D721Med (cell line): ENCODE data around the gene WLS.

ENCODE experiments used
- DNase-seq: peaks from one replicate; pipeline ENCODE4 v3.0.0; 2011; ENCODE audit warnings: low spot score; ENCODE audit not compliant: insufficient read length
- FAIRE-seq: peaks from 2 replicates; lab custom pipeline; 2011; peaks lifted over from hg19 to GRCh38; lab: Jason Lieb, UNC
- TF ChIP-seq, protein P1 (sequence below): IDR thresholded peaks from 2 replicates; pipeline ENCODE4 v1.5.1; 2012; ENCODE audit warnings: mild to moderate bottlenecking, control low read depth; ENCODE audit not compliant: insufficient read depth; ENCODE audit errors: missing control alignments

WLS gene

DNA sequence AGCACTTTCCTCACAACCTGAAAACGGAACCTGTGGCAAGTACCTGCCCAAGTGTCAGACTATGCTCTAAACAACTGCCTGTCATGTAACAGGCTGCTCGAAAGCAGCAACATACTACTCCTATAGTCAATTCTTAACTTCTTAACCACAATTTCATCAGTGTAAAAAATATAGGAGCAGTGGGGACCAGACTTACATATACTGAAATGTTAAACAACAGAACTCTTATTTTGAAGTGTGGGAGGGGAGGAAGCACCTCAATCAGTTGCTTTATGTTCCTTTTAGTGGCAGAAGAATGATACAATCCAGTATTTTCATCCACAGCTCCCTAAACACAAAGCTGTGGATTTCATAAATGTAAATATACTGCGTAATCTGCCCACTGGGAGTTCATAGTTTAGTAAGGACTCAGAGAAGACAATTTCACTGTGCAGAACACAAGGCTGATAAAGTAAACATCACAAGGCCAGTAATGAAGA lies 44.2 kb downstream of the WLS start:
- FAIRE-seq (no peak), DNase-seq (no peak)
- TF ChIP-seq, protein P1, sequence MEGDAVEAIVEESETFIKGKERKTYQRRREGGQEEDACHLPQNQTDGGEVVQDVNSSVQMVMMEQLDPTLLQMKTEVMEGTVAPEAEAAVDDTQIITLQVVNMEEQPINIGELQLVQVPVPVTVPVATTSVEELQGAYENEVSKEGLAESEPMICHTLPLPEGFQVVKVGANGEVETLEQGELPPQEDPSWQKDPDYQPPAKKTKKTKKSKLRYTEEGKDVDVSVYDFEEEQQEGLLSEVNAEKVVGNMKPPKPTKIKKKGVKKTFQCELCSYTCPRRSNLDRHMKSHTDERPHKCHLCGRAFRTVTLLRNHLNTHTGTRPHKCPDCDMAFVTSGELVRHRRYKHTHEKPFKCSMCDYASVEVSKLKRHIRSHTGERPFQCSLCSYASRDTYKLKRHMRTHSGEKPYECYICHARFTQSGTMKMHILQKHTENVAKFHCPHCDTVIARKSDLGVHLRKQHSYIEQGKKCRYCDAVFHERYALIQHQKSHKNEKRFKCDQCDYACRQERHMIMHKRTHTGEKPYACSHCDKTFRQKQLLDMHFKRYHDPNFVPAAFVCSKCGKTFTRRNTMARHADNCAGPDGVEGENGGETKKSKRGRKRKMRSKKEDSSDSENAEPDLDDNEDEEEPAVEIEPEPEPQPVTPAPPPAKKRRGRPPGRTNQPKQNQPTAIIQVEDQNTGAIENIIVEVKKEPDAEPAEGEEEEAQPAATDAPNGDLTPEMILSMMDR, result no peak

DNA sequence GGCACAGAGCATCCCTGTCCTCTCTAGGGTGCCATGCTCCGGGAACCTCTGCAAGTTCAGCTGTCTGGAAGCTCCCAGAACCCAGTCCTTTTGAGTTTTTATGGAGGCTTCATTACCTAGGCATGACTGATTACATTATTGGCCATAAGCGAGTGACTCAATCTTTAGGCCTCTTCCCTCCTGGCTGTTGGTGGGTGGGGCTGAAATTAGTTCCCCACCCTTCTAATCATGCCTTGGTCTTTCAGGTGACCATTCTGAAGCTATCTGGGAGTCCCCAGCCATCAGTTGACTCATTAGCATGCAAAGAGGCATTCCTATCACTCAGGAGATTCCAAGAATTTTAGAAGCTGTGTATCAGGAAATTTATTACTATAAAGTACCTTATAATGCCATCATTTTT lies 46.6 kb downstream of the WLS start:
- DNase-seq, result no peak
- no peak for FAIRE-seq
- TF ChIP-seq, protein P1, result no peak

DNA sequence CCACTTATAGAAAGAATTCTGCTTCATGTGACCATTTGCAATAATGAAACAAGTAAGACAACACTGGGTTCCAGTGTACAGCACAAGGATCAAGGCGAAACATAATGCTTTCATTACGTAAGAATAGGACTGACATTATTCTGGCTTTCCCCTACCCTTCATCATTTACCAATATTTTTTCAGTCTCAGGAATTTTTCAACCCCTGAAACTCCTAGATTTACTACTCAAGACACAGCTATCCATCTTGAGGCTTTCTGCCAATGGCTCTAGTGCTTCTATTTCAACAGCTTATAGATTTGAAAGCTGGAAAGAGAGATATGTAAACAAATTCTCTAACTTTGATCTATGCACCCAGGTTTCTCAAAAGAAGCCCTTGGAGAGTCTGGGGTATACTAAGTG lies 48.4 kb downstream of the WLS start:
- DNase-seq (no peak), FAIRE-seq (no peak)
- TF ChIP-seq, protein P1, result no peak

DNA sequence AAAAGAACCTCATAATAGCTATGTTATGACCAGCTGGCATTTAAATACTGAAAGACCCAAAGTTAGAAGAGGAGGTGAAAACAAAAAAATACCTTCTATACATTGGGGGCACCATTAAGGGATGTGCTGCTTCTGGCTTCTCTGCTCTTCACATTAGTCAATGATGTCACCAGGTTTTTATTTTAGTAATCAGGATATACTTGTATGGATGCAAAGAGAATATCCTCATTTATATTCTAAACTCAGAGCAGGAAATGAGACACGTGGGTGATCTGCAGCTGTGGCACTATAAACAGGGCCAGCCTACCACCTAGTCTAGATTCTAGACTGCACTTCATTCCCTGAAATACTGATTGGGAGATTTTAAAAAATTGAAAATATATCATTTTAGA lies 51.2 kb downstream of the WLS start:
- DNase-seq (no peak), FAIRE-seq (no peak)
- TF ChIP-seq, protein P1, result no peak

DNA sequence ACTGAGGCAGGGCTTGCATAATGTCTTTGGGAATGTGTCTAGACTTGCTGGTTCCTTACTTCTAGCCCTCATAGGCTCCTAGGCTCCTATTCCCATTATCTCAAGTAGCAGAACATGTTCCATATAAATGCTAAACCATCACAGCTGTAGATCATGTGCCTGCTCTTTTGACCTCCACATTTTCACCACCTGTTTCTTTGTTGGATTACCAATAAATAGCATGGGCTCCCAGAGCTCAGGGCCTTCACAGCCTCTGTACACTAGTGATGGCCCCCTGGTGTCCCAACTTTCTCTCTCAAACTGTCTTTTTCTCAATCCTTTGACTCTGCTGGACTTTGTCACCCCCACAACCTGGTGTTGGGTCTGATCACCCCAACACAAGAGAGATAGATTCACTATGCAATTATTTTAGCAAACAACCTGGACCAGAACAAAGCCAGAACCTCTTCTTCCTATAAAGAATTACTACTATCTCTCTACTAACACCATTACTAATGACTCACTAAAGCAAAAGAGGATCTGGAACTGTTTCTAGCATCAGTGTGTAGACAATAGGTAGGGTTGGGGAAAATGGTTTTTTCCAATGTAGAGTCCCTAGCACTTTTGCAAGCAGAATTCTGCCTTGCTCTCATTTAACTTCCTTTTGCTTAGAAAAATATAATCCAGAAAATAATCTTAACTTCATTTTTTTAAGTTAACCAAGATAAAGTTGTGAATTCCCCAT lies 51.7 kb downstream of the WLS start:
- FAIRE-seq, result no peak
- TF ChIP-seq, protein P1, result no peak
- DNase-seq, result no peak

DNA sequence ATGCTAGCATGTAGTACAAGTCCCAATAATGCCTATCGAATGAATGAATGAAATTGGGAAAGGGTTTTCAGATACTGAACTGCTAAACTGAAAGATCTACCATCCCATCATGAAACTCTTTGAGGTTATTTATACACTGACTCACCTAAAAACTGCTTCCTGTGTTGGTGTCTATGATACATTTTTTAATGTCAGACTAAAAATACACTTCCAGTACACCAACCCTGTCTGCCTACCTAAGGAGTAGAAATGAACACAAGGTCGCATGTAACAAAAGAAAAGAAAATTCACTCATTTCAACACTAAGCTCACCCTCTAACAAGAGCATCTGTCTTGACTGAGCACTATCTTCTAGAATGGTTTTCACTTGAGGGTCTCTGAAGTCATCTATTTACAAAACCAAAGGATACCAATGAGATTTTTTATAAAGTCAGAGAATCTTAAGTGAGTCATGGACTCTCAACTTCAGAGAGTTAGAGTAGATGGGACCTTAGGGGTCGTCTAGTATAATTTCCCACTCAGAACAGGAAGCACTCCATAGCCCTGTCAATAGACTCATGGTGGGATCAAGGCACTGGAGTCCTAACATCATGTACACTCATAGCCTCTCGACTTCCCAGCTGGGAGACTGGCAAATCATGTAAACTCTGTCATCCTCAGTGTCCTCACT lies 53.4 kb downstream of the WLS start:
- DNase-seq (no peak), FAIRE-seq (no peak)
- TF ChIP-seq, protein P1, result no peak
